H9 (cell line): ENCODE results near the gene DNAAF9. TPM values are rescaled to one million over a fixed set of nuclear protein-coding genes. Genes with fewer than 3 reads are reported as not detected.
A peak's percentile ranks its signal among the peaks of the same experiment; 100 is the strongest.

Source experiments
- DNase-seq: peaks from one replicate; pipeline ENCODE4 v3.0.0-alpha.2; 2017
- H2AFZ ChIP-seq: one replicate; pipeline ENCODE4 v1.6.1; 2013; ENCODE audit warnings: mild to moderate bottlenecking, low read length, control low read depth, moderate library complexity
- H2AK5ac ChIP-seq: 2 replicates; pipeline ENCODE4 v1.6.1; 2013; ENCODE audit warnings: low read length, control low read depth, mixed read lengths; ENCODE audit not compliant: insufficient read length
- H2BK120ac ChIP-seq: one replicate; pipeline ENCODE4 v1.6.1; 2013; ENCODE audit warnings: low read depth, mild to moderate bottlenecking, low read length, control low read depth, inconsistent platforms; ENCODE audit not compliant: poor library complexity, severe bottlenecking
- H2BK12ac ChIP-seq: 2 replicates; pipeline ENCODE4 v1.6.1; 2013; ENCODE audit warnings: low read length, control low read depth, mixed read lengths, low read depth; ENCODE audit not compliant: insufficient read length
- H2BK15ac ChIP-seq: 2 replicates; pipeline ENCODE4 v1.6.1; 2013; ENCODE audit warnings: low read depth, low read length, control low read depth
- H2BK20ac ChIP-seq: one replicate; pipeline ENCODE4 v1.6.1; 2013; ENCODE audit warnings: low read depth, mild to moderate bottlenecking, low read length, control low read depth, inconsistent platforms; ENCODE audit not compliant: poor library complexity, severe bottlenecking
- H2BK5ac ChIP-seq: 2 replicates; pipeline ENCODE4 v1.6.1; 2013; ENCODE audit warnings: low read length, control low read depth, mixed read lengths; ENCODE audit not compliant: insufficient read length
- H3K14ac ChIP-seq: 2 replicates; pipeline ENCODE4 v1.6.1; 2013; ENCODE audit warnings: low read length, control low read depth; ENCODE audit not compliant: insufficient read depth
- H3K18ac ChIP-seq: 2 replicates; pipeline ENCODE4 v1.6.1; 2013; ENCODE audit warnings: low read depth, mild to moderate bottlenecking, mixed read lengths, low read length, control low read depth; ENCODE audit not compliant: insufficient read length
- H3K23ac ChIP-seq: 2 replicates; pipeline ENCODE4 v1.6.1; 2013; ENCODE audit warnings: low read length, control low read depth, mixed read lengths, low read depth; ENCODE audit not compliant: insufficient read length
- H3K23me2 ChIP-seq: 2 replicates; pipeline ENCODE4 v1.6.1; 2013; ENCODE audit warnings: low read depth, mild to moderate bottlenecking, mixed read lengths, low read length, control low read depth; ENCODE audit not compliant: insufficient read length, poor library complexity, severe bottlenecking
- H3K27ac ChIP-seq: 2 replicates; pipeline ENCODE4 v1.5.1; 2013; ENCODE audit warnings: low read length, control low read depth, mixed read lengths, low read depth; ENCODE audit not compliant: insufficient read length
- H3K27me3 ChIP-seq: 2 replicates; pipeline ENCODE4 v1.6.1; 2013; ENCODE audit warnings: low read length, control low read depth, inconsistent platforms; ENCODE audit not compliant: insufficient read depth
- H3K4ac ChIP-seq: 2 replicates; pipeline ENCODE4 v1.6.1; 2013; ENCODE audit warnings: low read depth, mild to moderate bottlenecking, control low read depth, inconsistent platforms, low read length, moderate library complexity
- H3K4me1 ChIP-seq: 2 replicates; pipeline ENCODE4 v1.6.1; 2013; ENCODE audit warnings: low read length, control low read depth, inconsistent platforms; ENCODE audit not compliant: insufficient read depth
- H3K4me2 ChIP-seq: 2 replicates; pipeline ENCODE4 v1.6.1; 2013; ENCODE audit warnings: low read length, control low read depth, mixed read lengths; ENCODE audit not compliant: insufficient read length, insufficient read depth
- H3K56ac ChIP-seq: 2 replicates; pipeline ENCODE4 v1.6.1; 2013; ENCODE audit warnings: low read depth, mild to moderate bottlenecking, mixed read lengths, low read length, control low read depth; ENCODE audit not compliant: insufficient read length
- H3K79me1 ChIP-seq: 2 replicates; pipeline ENCODE4 v1.6.1; 2013; ENCODE audit warnings: low read depth, mild to moderate bottlenecking, moderate library complexity, low read length, control low read depth, inconsistent platforms; ENCODE audit not compliant: insufficient read depth, poor library complexity, severe bottlenecking
- H3K79me2 ChIP-seq: 2 replicates; pipeline ENCODE4 v1.6.1; 2013; ENCODE audit warnings: low read length, control low read depth, inconsistent platforms; ENCODE audit not compliant: insufficient read depth
- H3K9ac ChIP-seq: 2 replicates; pipeline ENCODE4 v1.6.1; 2013; ENCODE audit warnings: low read length, control low read depth, mixed read lengths; ENCODE audit not compliant: insufficient read length; ENCODE audit errors: extremely low read depth
- H3K9me3 ChIP-seq: one replicate; pipeline ENCODE4 v1.6.1; 2013; ENCODE audit warnings: low read depth, low read length, inconsistent platforms; ENCODE audit not compliant: control insufficient read depth
- H3T11ph ChIP-seq: one replicate; pipeline ENCODE4 v1.6.1; 2013; ENCODE audit warnings: mild to moderate bottlenecking, low read length, control low read depth, inconsistent platforms
- H4K20me1 ChIP-seq: one replicate; pipeline ENCODE4 v1.6.1; 2013; ENCODE audit not compliant: control insufficient read depth, insufficient read length, insufficient read depth
- H4K5ac ChIP-seq: 2 replicates; pipeline ENCODE4 v1.6.1; 2013; ENCODE audit warnings: low read depth, mild to moderate bottlenecking, mixed read lengths, low read length, control low read depth; ENCODE audit not compliant: insufficient read length
- H4K8ac ChIP-seq: replicated peaks from 2 replicates; pipeline ENCODE4 v1.6.1; 2013; ENCODE audit warnings: low read length, control low read depth, mixed read lengths, low read depth; ENCODE audit not compliant: insufficient read length
- H4K91ac ChIP-seq: 2 replicates; pipeline ENCODE4 v1.6.1; 2013; ENCODE audit warnings: low read depth, mild to moderate bottlenecking, moderate library complexity, mixed read lengths, low read length, control low read depth; ENCODE audit not compliant: insufficient read length
- H3K27ac Mint-ChIP-seq, 3 experiments: 2 replicates in 2 of 3; 3 replicates in 1 of 3; pipeline ENCODE4 v1.8.0; 2020 to 2021; ENCODE audit warnings: mixed read lengths in 3 of 3, mild to moderate bottlenecking in 1 of 3, moderate library complexity in 1 of 3
- H3K27me3 Mint-ChIP-seq: 2 replicates; pipeline ENCODE4 v1.8.0; 2021; ENCODE audit warnings: low read depth, mild to moderate bottlenecking, moderate library complexity, mixed read lengths
- H3K36me3 Mint-ChIP-seq, 3 experiments: 2 replicates in 2 of 3; 3 replicates in 1 of 3; pipeline ENCODE4 v1.8.0; 2020 to 2021; ENCODE audit warnings: low read depth in 3 of 3, mixed read lengths in 3 of 3; ENCODE audit not compliant: insufficient read depth in 1 of 3
- H3K4me1 Mint-ChIP-seq, 2 experiments: 2 replicates each; pipeline ENCODE4 v1.8.0; 2020; ENCODE audit warnings: mixed read lengths in 2 of 2
- H3K4me3 Mint-ChIP-seq, 2 experiments: 2 replicates in 1 of 2; 3 replicates in 1 of 2; pipeline ENCODE4 v1.8.0; 2020 to 2021; ENCODE audit warnings: mild to moderate bottlenecking in 2 of 2, mixed read lengths in 2 of 2, moderate library complexity in 1 of 2
- H3K9me3 Mint-ChIP-seq, 2 experiments: 2 replicates in 1 of 2; 3 replicates in 1 of 2; pipeline ENCODE4 v1.8.0; 2020; ENCODE audit warnings: mild to moderate bottlenecking in 2 of 2, mixed read lengths in 2 of 2, moderate library complexity in 1 of 2
- CTCF ChIP-seq: fragments of 200-600 bp; sonication (generic); conservative IDR thresholded peaks from 3 replicates; pipeline ENCODE4 v1.8.0; 2021; ENCODE audit warnings: antibody characterized with exemption, mild to moderate bottlenecking
- WGBS: extraction: QIAGEN DNeasy Blood & Tissue Kit; methylation state at CpG from one replicate; pipeline ENCODE4 v1.1.7; 2013; ENCODE audit warnings: missing lambda C conversion rate, low lambda C conversion rate, mixed read lengths; ENCODE audit not compliant: insufficient read length; ENCODE audit errors: extremely low coverage; 5-methylcytosine and 5-hydroxymethylcytosine counted together
- total RNA-seq: library from RNA; stranded (reverse); gene quantifications from 2 replicates; pipeline ENCODE4 v1.2.1, GENCODE V29; 2021

DNAAF9 gene
- total RNA-seq, 1 experiment from 2014 or later: 5.5 TPM

- Histone ChIP-seq H3K23ac (no peak overlapping the region), H2AK5ac (no peak overlapping the region), H3K23me2 (no peaks in the 10 kb centered on the region), H3K4me1 (no peaks in the 10 kb centered on the region), H3K4me2 (no peak overlapping the region), H3K79me1 (no peaks in the 10 kb centered on the region), H3K27me3 (no peaks in the 10 kb centered on the region), H2BK5ac (no peak overlapping the region), H4K8ac (no peak overlapping the region), H3K4ac (no peak overlapping the region), H2BK15ac (no peak overlapping the region), H3K9me3 (no peaks in the 10 kb centered on the region), H3K56ac (no peak overlapping the region), H4K5ac (no peak overlapping the region), H3K27ac (no peak overlapping the region), H3T11ph (no peak overlapping the region), H3K18ac (no peak overlapping the region), H4K20me1 (no peaks in the 10 kb centered on the region), H2AFZ (no peak overlapping the region), H4K91ac (no peak overlapping the region), H2BK12ac (no peak overlapping the region), H3K79me2 (no peaks in the 10 kb centered on the region), H3K9ac (no peak overlapping the region), H3K14ac (no peak overlapping the region), H2BK20ac (no peak overlapping the region), H2BK120ac (no peak overlapping the region)
- Mint-ChIP-seq H3K27me3 (no peaks in the 10 kb centered on the region; the same call in 1 of the 2 replicates), H3K27ac (no peak overlapping the region), H3K9me3 (no peaks in the 10 kb centered on the region; a peak in 1 of 5 replicates), H3K4me1 (peaks cover 16 to 23% of the 10 kb centered on the region in 2 experiments), H3K4me3 (no peak overlapping the region), H3K36me3 (0 out of 7 replicates have a peak, but pooled peaks cover 0 to 2% (median 0%) of the 10 kb centered on the region in 3 experiments)
- WGBS: no CpG with 5 or more reads among the region's 1 CpG
- DNase-seq: peak; percentile 34
- TF ChIP-seq CTCF: no peak
These were observed 41.9 kb upstream of the DNAAF9 start for GRCh38 chr20:3449319-3449718.
